ENCODE results near the gene ATP8A1. TPM values are rescaled to one million over a fixed set of nuclear protein-coding genes. Genes with fewer than 3 reads are reported as not detected.

ATP8A1 gene
- total and polyA plus RNA-seq, 4 donors, result 0.65 to 15.9 (median 5.9) TPM

- no peak overlapping the region for H3K27ac ChIP-seq (ENCODE audit: low read depth in 1 of 2, low read length in 2 of 2)
- H3K27me3 ChIP-seq (ENCODE audit: control insufficient read depth in 4 of 4, insufficient read depth in 4 of 4, low read length in 3 of 4), result no peaks in the 10 kb centered on the region
- 82% methylated on average over 6 of the region's 6 CpGs for WGBS
- no peaks in the 10 kb centered on the region for H3K9me3 ChIP-seq (ENCODE audit: control insufficient read depth in 4 of 4, low read length in 3 of 4)
- H3K36me3 ChIP-seq (ENCODE audit: control insufficient read depth in 4 of 4, insufficient read depth in 3 of 4, low read depth in 1 of 4, low read length in 3 of 4), result no peaks in the 10 kb centered on the region
- H3K9ac ChIP-seq (ENCODE audit: low read depth in 1 of 2, low read length in 2 of 2), result no peak overlapping the region
- no peak for TF ChIP-seq CTCF (IDR thresholded peaks at IDR 0.05; ENCODE audit: low read depth, low read length, missing input control)
- TF ChIP-seq FOXA1 (IDR thresholded peaks at IDR 0.05), result no peak
- TF ChIP-seq HNF4G (IDR thresholded peaks at IDR 0.05), result no peak
- no peak for TF ChIP-seq EGR1 (IDR thresholded peaks at IDR 0.05; ENCODE audit: low read depth in 2 of 2)
- no peak for TF ChIP-seq ATF3 (IDR thresholded peaks at IDR 0.05)
- H3K4me3 ChIP-seq (ENCODE audit: low read depth in 1 of 3, low read length in 3 of 3), result no peak overlapping the region
- no peak for DNase-seq (ENCODE audit: low spot score)
- H3K4me1 ChIP-seq (ENCODE audit: control insufficient read depth in 4 of 4, insufficient read depth in 4 of 4, low read length in 3 of 4), result no peaks in the 10 kb centered on the region
Observed at GRCh38 chr4:42489095-42489494, 167.8 kb downstream of the ATP8A1 start.

GRCh38 chr4:42488554-42488953, 168.4 kb downstream of the ATP8A1 start:
- Histone ChIP-seq H3K4me3 (ENCODE audit: low read depth in 1 of 3, low read length in 3 of 3) (no peak overlapping the region), H3K4me1 (ENCODE audit: control insufficient read depth in 4 of 4, insufficient read depth in 4 of 4, low read length in 3 of 4) (no peaks in the 10 kb centered on the region), H3K9ac (ENCODE audit: low read depth in 1 of 2, low read length in 2 of 2) (no peak overlapping the region), H3K27ac (ENCODE audit: low read depth in 1 of 2, low read length in 2 of 2) (no peak overlapping the region), H3K9me3 (ENCODE audit: control insufficient read depth in 4 of 4, low read length in 3 of 4) (no peaks in the 10 kb centered on the region), H3K36me3 (ENCODE audit: control insufficient read depth in 4 of 4, insufficient read depth in 3 of 4, low read depth in 1 of 4, low read length in 3 of 4) (no peaks in the 10 kb centered on the region), H3K27me3 (ENCODE audit: control insufficient read depth in 4 of 4, insufficient read depth in 4 of 4, low read length in 3 of 4) (no peaks in the 10 kb centered on the region)
- TF ChIP-seq JUND (IDR thresholded peaks at IDR 0.05) (no peak), ATF3 (IDR thresholded peaks at IDR 0.05) (no peak), GABPA (IDR thresholded peaks at IDR 0.05 in 1 of 2, conservative IDR thresholded peaks at IDR 0.05 in 1 of 2) (no peak), SP1 (IDR thresholded peaks at IDR 0.05) (no peak)
- TF ChIP-seq, protein P1, sequence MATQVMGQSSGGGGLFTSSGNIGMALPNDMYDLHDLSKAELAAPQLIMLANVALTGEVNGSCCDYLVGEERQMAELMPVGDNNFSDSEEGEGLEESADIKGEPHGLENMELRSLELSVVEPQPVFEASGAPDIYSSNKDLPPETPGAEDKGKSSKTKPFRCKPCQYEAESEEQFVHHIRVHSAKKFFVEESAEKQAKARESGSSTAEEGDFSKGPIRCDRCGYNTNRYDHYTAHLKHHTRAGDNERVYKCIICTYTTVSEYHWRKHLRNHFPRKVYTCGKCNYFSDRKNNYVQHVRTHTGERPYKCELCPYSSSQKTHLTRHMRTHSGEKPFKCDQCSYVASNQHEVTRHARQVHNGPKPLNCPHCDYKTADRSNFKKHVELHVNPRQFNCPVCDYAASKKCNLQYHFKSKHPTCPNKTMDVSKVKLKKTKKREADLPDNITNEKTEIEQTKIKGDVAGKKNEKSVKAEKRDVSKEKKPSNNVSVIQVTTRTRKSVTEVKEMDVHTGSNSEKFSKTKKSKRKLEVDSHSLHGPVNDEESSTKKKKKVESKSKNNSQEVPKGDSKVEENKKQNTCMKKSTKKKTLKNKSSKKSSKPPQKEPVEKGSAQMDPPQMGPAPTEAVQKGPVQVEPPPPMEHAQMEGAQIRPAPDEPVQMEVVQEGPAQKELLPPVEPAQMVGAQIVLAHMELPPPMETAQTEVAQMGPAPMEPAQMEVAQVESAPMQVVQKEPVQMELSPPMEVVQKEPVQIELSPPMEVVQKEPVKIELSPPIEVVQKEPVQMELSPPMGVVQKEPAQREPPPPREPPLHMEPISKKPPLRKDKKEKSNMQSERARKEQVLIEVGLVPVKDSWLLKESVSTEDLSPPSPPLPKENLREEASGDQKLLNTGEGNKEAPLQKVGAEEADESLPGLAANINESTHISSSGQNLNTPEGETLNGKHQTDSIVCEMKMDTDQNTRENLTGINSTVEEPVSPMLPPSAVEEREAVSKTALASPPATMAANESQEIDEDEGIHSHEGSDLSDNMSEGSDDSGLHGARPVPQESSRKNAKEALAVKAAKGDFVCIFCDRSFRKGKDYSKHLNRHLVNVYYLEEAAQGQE (IDR thresholded peaks at IDR 0.05), result no peak
- no peak for DNase-seq (ENCODE audit: low spot score)
- 90% methylated on average over 3 of the region's 3 CpGs for WGBS

GRCh38 chr4:42488114-42488513, 168.8 kb downstream of the ATP8A1 start:
- Histone ChIP-seq H3K27ac (ENCODE audit: low read depth in 1 of 2, low read length in 2 of 2) (no peak overlapping the region), H3K4me1 (ENCODE audit: control insufficient read depth in 4 of 4, insufficient read depth in 4 of 4, low read length in 3 of 4) (no peaks in the 10 kb centered on the region), H3K9me3 (ENCODE audit: control insufficient read depth in 4 of 4, low read length in 3 of 4) (no peaks in the 10 kb centered on the region), H3K9ac (ENCODE audit: low read depth in 1 of 2, low read length in 2 of 2) (no peak overlapping the region), H3K27me3 (ENCODE audit: control insufficient read depth in 4 of 4, insufficient read depth in 4 of 4, low read length in 3 of 4) (no peaks in the 10 kb centered on the region), H3K36me3 (ENCODE audit: control insufficient read depth in 4 of 4, insufficient read depth in 3 of 4, low read depth in 1 of 4, low read length in 3 of 4) (no peaks in the 10 kb centered on the region), H3K4me3 (ENCODE audit: low read depth in 1 of 3, low read length in 3 of 3) (no peak overlapping the region)
- DNase-seq (ENCODE audit: low spot score), result no peak
- 95% methylated on average over 2 of the region's 2 CpGs for WGBS
- TF ChIP-seq HNF4A (conservative IDR thresholded peaks at IDR 0.05) (no peak), CTCF (IDR thresholded peaks at IDR 0.05; ENCODE audit: low read depth, low read length, missing input control) (no peak), TAF1 (conservative IDR thresholded peaks at IDR 0.05) (no peak), ATF3 (IDR thresholded peaks at IDR 0.05) (no peak), JUND (IDR thresholded peaks at IDR 0.05) (no peak), GABPA (IDR thresholded peaks at IDR 0.05 in 1 of 2, conservative IDR thresholded peaks at IDR 0.05 in 1 of 2) (no peak), RXRA (IDR thresholded peaks at IDR 0.05) (no peak), RAD21 (IDR thresholded peaks at IDR 0.05) (no peak), YY1 (IDR thresholded peaks at IDR 0.05) (no peak), FOXA1 (IDR thresholded peaks at IDR 0.05) (no peak), FOXA2 (IDR thresholded peaks at IDR 0.05) (no peak)
- TF ChIP-seq, protein P2, sequence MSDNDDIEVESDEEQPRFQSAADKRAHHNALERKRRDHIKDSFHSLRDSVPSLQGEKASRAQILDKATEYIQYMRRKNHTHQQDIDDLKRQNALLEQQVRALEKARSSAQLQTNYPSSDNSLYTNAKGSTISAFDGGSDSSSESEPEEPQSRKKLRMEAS (IDR thresholded peaks at IDR 0.05), result no peak
- TF ChIP-seq, protein P3, sequence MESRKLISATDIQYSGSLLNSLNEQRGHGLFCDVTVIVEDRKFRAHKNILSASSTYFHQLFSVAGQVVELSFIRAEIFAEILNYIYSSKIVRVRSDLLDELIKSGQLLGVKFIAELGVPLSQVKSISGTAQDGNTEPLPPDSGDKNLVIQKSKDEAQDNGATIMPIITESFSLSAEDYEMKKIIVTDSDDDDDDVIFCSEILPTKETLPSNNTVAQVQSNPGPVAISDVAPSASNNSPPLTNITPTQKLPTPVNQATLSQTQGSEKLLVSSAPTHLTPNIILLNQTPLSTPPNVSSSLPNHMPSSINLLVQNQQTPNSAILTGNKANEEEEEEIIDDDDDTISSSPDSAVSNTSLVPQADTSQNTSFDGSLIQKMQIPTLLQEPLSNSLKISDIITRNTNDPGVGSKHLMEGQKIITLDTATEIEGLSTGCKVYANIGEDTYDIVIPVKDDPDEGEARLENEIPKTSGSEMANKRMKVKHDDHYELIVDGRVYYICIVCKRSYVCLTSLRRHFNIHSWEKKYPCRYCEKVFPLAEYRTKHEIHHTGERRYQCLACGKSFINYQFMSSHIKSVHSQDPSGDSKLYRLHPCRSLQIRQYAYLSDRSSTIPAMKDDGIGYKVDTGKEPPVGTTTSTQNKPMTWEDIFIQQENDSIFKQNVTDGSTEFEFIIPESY (IDR thresholded peaks at IDR 0.05), result no peak
